HG02970 (cell line): ENCODE data around the gene NFAT5.

Experiments
- ATAC-seq: cut with Tn5 transposase; IDR thresholded peaks from one replicate; pipeline ENCODE4 v1.9.1; 2021; ENCODE audit warnings: mild to moderate bottlenecking, moderate library complexity, moderate number of reproducible peaks; ENCODE audit not compliant: unreplicated experiment, low FRiP score

Gene NFAT5

DNA sequence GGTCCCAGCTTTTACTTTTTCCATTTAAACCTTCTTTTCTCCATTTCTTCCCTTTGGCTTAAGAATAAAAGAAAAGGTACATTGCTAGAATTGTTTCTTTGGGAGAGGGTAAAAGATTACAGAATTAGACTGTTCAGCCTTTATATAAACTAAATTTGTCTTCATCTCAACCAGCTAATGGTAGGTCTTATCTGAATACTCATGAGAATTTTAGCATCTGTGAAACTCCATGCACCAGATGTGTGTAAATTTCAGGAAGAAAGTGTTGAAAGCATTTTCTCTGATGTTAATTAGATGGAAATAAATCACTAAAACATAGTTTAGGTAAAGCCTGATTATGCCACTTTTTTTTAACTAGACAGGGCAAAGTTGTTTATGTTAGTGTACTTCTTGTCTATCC, 135.7 kb downstream of the NFAT5 start:
- ATAC-seq: no peak

DNA sequence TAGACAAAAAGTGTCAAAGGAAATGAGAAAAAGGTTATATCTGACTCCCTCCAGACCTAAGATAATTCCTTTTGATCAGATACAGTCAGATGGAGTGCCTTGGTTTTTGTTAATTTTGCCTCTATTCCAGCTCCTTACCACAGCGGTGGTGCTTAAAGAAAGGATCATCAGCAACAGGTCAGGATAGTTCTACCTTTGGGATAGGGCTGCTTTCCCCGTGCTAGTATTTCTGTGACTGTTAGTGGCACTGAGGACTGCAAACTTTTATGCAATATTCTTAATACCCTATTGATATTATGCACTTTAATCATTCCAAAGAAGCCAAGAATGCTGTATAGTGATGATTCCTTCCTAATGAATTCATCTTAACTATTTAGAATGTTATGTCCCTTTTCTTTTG, 136.1 kb downstream of the NFAT5 start:
- ATAC-seq: no peak

DNA sequence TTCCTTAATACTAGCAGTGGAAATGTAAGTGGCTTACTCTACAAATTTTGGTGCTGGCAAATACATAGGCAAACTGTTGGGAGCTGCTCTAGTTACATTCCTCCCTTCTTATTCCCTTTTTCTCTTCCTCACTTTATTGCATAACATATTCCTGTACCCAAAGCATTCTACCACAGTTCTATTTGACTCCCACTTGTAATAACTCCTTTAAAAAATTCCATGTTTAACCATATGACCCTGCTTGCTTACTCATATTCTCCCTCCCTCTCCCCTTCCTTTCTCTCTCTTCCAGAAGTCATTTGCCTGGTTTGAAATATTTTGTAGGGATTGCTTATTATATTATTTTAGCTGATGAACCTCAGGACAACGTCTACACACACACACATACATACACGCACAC, 137.9 kb downstream of the NFAT5 start:
- no peak for ATAC-seq

DNA sequence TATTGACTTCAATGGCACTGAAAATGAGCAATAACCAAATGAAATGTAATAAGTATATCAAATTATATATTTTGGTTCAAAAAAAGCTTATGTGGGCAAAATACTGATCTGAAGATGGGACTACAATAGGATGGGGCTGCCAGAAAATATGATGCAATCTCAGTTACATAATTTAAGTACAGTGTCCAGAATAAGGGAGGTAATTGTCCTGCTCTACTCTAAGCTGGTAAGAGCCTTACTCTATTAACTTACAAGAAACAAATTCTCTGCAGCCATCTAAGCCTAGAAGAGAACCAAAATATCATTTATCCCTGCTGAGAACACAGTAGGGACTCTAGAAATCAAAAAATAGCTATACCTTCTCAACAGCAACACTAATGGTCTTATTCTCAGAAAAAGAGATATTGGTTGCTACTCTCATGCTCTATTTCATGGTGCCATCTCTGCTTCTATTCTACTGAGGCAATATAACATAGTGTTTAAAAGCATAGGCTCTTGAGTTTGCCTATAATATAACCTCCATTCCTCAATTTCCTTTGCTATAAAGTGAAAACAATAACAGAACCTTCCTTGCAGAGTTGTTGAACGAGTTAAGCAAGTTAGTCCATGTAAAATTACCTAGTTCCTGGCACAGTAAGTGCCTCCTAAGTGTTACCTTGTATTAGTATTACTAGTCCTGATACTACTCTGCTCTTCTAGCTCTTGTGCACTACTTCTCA, 140.6 kb downstream of the NFAT5 start:
- no peak for ATAC-seq

DNA sequence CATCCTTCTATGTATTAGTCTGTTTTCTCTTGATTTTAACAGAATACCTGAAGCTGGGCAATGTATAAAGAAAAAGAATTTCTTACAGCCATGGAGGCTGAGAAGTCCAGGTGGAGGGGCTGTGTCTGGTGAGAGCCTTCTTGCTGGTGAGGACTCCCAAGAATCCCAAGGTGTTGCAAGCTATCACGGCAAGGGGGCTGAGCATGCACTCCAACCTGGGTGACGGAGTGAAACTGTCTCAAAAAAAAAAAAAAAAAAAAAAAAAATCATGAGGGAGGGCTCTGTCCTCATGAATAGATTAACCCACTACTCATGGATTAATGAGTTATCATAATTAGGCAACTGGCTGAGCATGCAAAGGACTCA, 141.2 kb downstream of the NFAT5 start:
- ATAC-seq: no peak

DNA sequence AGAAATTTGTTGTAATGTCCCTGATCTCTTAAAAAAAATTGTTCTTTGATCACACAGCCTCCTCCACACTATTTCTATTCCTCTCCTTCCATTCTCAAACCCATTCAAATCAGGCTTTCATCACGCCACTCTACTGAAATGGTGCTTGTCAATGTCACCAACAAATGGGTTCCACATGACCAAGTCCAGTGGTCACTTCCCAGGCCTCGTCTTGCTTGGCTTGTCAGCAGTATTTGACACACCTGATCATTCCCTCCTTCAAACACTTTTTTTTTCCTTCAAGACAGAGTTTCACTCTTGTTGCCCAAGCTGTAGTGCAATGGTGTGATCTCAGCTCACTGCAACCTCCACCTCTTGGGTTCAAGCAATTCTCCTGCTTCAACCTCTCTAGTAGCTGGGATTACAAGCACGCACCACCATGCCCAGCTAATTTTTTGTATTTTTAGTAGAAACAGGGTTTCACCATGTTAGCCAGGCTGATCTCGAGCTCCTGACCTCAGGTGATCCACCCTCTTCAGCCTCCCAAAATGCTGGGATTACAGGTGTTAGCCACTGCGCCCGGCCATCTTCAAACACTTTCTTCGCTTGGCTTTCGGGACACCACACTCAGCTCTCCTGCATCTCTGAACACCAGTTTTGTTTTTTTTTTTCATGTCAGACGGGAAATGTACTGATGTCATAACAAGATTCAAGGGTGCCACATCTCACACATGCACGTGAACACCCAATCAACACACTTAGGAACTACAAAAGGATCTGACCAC, 142.3 kb downstream of the NFAT5 start:
- no peak for ATAC-seq

DNA sequence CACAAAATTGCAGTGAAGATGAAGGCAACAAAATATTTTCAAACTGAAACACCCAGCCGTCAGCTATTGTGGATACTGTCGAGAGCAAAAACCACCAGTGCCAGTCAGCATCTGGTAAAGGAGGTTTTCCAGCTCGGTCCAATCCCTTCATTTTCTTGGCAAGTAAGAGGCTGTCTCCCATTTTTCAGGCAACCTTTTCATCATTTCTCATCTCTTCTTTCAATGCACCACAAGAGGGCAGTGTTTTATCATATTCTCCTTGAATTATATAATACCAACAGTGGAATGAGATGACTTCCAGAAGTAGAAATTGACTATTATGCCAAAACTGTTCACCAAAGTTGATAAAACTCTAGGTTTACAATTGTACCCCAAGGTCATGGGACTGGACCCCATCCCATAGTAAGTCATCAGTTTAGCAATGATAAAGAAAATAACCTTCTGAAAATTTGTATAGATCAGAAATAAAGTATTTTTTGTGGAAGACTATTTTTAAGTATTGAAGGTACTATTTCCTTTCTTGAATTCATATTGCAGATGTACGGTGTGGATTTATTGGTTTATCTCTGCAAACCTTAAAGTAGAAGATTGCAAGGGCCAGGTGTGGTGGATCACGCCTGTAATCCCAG, 143.8 kb downstream of the NFAT5 start:
- no peak for ATAC-seq

DNA sequence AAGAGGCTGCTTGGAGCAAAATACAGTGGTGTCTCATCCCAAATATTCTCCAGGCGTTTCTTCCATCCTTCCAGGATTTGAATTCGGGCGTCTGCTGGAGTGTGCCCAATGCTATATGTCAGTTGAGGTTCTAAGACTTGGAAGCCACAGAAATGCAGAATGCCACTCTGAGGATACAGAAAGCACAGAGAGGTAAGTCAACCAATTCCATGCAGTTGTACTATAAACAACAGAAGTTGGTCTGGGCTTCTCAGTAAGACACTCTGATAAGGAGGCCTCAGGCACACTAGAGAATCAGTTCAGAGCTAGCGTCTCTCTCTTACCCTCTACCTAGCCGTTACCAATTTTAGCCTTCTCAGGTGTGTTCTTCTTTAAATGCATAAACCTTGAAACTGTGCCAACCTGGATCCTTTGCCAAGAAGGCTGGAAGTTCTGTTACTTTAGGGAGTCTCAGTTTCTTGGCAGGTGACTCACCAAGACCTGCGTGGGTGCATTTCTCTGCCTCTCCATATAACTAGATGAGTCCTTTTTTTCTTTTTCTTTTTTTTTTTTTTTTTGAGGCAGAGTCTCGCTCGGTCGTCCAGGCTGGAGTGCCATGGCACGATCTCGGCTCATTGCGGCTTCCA, 145.5 kb downstream of the NFAT5 start:
- ATAC-seq: no peak

DNA sequence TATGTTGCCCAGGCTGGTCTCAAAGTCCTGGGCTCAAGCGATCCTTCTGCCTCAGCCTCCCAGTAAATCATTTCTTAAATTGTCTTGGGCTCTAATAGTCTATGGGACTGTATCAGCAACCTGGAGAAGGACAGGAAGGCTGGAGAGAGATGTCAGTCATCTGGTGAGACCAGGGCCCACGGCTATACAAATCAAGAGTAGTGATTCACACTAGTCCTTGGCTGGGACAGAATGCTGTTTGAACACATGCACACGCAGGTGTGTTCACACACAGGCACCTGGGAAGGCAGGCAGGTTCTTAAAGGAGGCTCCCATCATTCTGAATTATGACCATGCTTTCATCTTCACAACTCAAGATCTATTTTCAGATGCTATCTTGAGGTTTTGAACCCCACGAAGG, 146.5 kb downstream of the NFAT5 start:
- ATAC-seq: no peak

DNA sequence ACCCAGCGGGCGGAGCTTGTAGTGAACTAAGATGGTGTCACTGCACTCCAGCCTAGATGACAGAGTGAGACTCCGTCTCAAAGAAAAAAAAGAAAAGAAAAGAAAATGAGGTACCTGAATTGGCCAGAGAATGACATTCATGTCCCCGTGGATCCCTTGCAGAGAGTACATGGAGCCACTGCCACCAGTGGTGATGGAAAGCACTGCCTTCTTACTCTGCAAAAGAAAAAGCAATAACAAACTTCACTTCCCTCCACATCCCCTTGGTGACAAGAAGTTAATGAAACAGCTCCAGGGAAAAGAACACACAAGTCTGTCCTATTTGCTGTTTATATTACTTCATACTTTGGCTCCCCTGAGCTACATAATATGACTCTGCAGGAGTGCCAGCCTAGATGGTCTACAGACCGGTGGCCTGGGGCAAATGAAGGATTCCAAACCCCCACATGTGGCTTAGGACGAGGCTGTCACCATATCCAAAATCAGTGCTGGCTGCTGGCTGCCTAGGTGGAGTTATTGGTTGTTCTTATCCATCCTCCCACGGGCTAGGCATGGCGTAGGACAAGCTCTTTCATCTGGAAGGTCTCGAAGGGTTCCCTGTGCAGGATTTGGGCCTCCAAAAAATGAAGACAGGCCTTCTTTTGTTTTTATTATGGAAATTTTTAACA, 147.3 kb downstream of the NFAT5 start:
- ATAC-seq: no peak

DNA sequence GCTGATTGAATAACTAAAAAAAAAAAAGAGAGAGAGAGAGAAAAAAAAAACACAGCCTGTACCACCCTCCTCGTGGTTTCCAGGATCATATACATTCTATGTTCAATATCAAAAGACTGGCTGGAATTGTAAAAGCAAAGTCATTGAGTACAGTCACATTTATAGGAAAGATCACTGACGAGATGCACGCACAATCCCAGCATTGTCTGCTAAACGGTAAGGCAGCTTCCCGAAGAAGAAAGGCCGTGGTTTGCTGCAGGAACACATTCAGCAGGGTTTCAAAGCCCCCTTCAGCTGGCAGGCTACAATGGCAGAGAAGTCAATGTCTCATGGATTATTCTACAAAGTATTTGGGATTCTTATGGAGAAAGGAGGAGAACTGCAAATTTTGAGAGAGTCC, 151.3 kb downstream of the NFAT5 start:
- ATAC-seq: no peak

DNA sequence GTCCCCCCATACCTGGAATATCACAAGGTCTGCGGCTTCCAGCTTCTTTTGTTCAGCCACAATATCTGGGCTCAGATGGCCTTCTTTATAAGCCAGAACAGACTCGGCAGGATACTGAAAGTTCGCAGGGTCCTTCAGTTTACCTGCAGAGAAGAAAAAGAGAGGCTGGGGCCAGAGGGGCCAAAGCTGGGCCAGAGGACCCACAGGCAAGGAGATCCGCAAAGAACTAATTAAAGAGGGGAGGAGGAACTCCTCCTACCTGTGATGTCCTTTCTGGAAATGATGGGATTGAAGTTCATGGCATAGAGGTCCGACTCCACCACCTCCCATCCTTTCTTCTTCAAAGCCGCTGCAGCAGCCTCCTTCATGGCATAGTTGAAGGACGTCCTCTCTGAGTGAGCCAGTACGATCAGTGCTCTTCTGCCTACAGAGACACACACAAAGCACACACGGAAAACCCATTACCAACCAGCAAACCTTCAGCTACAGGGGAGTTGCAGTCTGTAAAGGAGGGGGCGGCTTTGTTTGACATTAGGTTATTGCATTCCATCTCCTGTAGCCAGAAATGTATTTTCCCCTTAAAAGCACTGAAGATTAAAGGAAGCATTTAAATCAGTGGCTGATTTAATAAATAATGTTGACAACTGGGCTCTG, 152.5 kb downstream of the NFAT5 start:
- no peak for ATAC-seq

DNA sequence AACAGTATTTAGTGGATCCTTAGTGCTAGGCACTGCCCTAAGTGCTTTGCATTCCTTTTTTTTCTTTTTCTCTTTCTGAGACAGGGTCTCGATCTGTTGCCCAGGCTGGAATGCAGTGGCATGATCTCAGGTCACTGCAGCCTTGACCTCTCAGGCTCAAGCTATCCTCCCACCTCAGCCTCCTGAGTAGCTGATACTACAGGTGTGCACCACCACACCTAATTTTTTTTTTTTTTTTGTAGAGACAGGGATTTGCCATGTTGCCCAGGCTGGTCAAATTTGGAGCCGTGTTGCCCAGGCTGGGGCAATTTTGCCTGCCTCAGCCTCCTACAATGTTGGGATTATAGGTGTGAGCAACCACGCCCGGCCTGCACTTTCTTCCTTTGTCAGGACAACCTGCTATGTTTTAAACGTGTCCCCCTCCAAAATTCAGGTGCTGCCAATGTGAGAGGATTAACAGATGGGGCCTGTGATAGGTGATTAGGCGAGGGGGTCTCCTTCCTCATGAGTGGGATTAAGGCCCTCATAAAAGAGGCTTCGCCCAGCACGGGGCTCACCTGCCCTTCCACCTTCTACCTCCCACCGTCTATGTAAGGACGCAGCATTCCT, 155.2 kb downstream of the NFAT5 start:
- ATAC-seq: no peak

DNA sequence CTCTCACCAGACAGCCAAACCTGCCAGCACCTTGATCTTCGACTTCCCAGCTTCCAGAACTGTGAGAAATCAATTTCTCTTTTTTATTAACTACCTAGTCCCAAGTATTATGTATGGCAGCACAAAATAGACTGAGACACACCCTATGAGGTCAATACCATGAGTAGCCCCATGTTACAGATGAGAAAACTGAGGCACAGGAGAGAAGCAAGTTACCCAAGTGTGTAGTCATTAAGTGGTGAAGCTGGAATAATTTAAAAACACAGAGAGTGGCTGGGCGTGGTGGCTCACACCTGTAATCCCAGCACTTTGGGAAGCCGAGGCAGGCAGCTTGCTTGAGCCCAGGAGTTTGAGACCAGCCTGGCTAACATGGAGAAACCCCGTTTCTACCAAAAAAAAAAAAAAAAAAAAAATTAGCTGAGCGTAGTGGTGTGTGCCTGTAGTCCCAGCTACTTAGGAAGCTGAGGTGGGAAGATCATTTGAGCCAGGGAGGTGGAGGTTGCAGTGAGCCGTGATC, 155.7 kb downstream of the NFAT5 start:
- no peak for ATAC-seq

DNA sequence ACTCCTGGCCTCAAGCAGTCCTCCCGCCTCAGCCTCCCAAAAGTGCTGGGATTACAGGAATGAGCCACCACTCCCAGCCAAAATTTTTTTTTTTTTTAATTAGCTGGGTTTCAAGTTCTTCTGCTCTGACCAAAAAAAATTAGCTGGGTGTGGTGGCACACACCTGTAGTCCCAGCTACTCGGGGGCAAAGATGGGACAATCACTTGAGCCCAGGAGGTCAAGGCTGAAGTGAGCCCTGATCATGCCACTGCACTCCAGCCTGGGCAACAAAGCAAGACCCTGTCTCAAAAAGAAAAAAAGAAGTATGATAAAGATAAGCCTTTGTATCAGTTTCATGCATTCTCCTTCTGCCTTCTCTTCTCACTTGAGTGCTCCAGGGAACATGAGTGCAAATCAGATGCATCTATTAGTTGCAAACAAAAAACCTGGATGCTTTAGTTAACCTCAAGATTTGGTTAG, 158.7 kb downstream of the NFAT5 start:
- no peak for ATAC-seq

DNA sequence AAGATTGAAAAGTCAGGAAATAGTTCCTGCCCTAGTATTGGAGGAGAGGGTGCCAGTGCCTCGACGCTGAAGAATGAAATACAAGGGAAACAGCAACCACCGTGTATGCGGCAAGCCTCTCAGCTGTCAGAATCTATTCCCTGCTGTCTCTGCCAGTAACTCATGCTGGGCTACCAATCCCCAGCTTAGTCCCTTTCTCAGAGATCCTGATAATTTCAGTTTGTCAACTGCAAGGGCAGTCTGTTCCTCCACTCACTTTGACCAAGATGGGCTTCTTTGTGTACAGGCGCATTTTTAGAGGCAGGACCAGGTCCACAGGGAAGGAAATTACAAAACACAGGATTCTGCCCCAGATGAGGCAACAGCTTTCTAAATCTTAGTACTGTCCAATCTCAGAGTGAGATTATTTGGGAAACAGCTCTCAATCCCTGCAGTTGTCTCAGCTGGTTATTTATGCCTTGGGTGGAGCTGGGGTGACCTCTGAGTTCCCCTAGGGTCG, 159.3 kb downstream of the NFAT5 start:
- ATAC-seq: no peak

DNA sequence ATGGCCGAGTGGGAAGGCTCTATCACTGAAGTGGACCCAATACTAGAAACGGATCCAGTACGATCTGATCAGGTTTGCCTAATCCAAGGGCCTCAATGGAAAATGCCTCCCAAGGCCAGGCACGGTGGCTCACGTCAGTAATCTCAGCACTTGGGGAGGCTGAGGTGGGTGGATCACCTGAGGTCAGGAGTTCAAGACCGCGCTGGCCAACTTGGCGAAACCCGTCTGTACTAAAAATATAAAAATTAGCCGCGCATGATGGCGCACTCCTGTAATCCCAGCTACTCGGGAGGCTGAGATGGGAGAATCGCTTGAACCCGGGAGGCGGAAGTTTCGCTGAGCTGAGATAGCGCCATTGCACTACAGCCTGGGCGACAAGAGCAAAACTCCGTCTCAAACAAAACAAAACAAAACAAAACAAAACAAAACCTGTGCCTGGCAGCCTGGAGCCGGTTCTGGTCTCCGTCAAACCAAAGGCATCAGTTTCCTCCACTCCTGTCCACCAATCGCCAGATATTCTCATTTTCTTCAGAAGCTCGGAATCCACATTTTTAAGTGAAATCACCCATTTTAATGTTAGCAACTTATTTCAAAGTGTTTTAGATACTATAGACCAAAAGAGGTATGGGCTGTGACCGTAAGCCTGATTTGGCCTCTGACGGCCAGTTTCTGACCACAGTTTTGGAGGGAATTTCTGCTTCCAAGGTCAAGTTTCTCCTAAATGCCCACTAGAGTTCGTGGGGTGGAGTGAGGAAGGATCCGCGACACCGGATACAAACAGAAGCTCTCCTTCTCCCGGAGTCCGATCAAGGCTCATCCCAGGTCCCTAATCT, 159.9 kb downstream of the NFAT5 start:
- ATAC-seq: no peak

DNA sequence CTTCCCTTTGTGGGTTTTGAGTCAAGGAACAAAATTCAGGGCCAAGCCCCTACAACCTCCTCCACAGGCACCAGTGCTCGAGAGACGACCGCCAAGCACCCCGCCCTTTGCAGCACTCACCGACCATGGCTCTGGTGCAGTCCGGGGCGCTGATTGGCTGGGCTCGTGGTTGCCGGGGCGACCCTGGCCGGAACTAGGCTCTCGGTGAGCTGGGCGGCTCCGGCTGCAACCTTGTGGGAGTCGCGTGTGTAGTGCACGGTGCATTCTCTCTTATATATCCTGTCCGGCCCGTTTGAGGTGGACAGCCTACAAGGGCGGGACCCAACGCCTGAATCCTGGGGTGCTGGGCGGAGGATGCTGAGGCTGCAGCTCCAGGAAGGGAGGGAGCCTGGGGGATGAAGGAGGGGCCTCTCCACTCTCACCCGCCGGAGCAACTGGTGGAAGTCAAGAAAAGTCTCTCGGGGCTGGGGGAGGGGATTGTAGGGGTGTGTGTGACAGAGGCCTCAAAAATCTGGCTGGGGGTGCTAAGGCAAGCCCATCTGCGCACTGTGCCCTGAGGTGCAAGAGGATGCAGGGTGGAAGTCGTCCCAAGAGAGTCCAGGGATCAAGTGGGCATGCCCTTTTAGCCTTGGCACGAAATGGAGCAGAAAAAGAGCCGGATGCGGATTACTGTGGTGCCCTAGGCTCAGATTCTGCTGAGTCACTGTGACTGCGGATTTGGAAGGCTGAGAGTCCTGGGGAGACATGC, 160.7 kb downstream of the NFAT5 start, which contains the start of gene NQO1:
NQO1 (minus strand) TSS at position 248 of the 748 bp plus-strand sequence; CDS start at position 127, 121 bp downstream.
- peak; percentile 86 for ATAC-seq
